ENCODE measurements around the gene TUBGCP2.
"Not testable (repeated sequence)": the region's sequence is repeated elsewhere in the genome, so short reads cannot be mapped to it uniquely, and the experiment has no call there.

TUBGCP2 gene

GRCh38 chr10:133322064-133322709 lies 13.5 kb upstream of the TUBGCP2 start:
- not testable (repeated sequence) for H3K79me1 ChIP-seq (replicated peaks; ENCODE audit: low read length, poor library complexity, severe bottlenecking); H3K23ac ChIP-seq (ENCODE audit: low read length in 2 of 2); H3K4ac ChIP-seq (ENCODE audit: low read depth in 1 of 2, low read length in 2 of 2); H2AFZ ChIP-seq (ENCODE audit: low read depth, low read length); H2BK5ac ChIP-seq (ENCODE audit: low read depth, low read length, poor library complexity, severe bottlenecking); H3K4me3 ChIP-seq (ENCODE audit: insufficient read depth in 1 of 2, low read depth in 1 of 2, low read length in 2 of 2); H4K8ac ChIP-seq (ENCODE audit: low read length); H2BK120ac ChIP-seq (ENCODE audit: low read depth, low read length); H2BK12ac ChIP-seq (ENCODE audit: low read length in 2 of 2); H3K9ac ChIP-seq (ENCODE audit: low read length); H3K36me3 ChIP-seq (ENCODE audit: control insufficient read depth in 1 of 2, insufficient read depth in 2 of 2, low read depth in 1 of 2, low read length in 2 of 2); H3K4me2 ChIP-seq (ENCODE audit: low read length, poor library complexity, severe bottlenecking); H3K18ac ChIP-seq (ENCODE audit: low read depth in 1 of 2, low read length in 2 of 2); H3K27ac ChIP-seq (ENCODE audit: low read length, poor library complexity, severe bottlenecking); H2AK5ac ChIP-seq (ENCODE audit: low read length, severe bottlenecking); H4K91ac ChIP-seq (ENCODE audit: low read length); H3K9me3 ChIP-seq (ENCODE audit: control insufficient read depth, low read length); H3K14ac ChIP-seq (ENCODE audit: low read length in 2 of 2); H2BK15ac ChIP-seq (ENCODE audit: low read depth, poor library complexity, severe bottlenecking); DNase-seq
- H3K4me1 ChIP-seq (ENCODE audit: control insufficient read depth, insufficient read depth, low read depth, low read length) = peaks cover 31% of the 10 kb centered on the region
- H3K27me3 ChIP-seq (ENCODE audit: control insufficient read depth in 1 of 2, insufficient read depth in 1 of 2, low read length in 2 of 2) = peaks cover 0 to 50% of the 10 kb centered on the region in 2 experiments
- 89% methylated on average over 8 of the region's 14 CpGs for WGBS

- H3K9ac ChIP-seq (ENCODE audit: low read length); H2BK15ac ChIP-seq (ENCODE audit: low read depth, poor library complexity, severe bottlenecking); H2AFZ ChIP-seq (ENCODE audit: low read depth, low read length); H3K36me3 ChIP-seq (ENCODE audit: control insufficient read depth in 1 of 2, insufficient read depth in 2 of 2, low read depth in 1 of 2, low read length in 2 of 2); H3K27ac ChIP-seq (ENCODE audit: low read length, poor library complexity, severe bottlenecking); H2AK5ac ChIP-seq (ENCODE audit: low read length, severe bottlenecking); H3K14ac ChIP-seq (ENCODE audit: low read length in 2 of 2); DNase-seq; H3K4me3 ChIP-seq (ENCODE audit: insufficient read depth in 1 of 2, low read depth in 1 of 2, low read length in 2 of 2); H4K91ac ChIP-seq (ENCODE audit: low read length); H3K4me2 ChIP-seq (ENCODE audit: low read length, poor library complexity, severe bottlenecking); H3K23ac ChIP-seq (ENCODE audit: low read length in 2 of 2); H2BK120ac ChIP-seq (ENCODE audit: low read depth, low read length); H3K9me3 ChIP-seq (ENCODE audit: control insufficient read depth, low read length); H3K4ac ChIP-seq (ENCODE audit: low read depth in 1 of 2, low read length in 2 of 2); H3K79me1 ChIP-seq (replicated peaks; ENCODE audit: low read length, poor library complexity, severe bottlenecking); H2BK12ac ChIP-seq (ENCODE audit: low read length in 2 of 2); H4K8ac ChIP-seq (ENCODE audit: low read length); H3K18ac ChIP-seq (ENCODE audit: low read depth in 1 of 2, low read length in 2 of 2); H2BK5ac ChIP-seq (ENCODE audit: low read depth, low read length, poor library complexity, severe bottlenecking): not testable (repeated sequence)
- Histone ChIP-seq H3K4me1 (ENCODE audit: control insufficient read depth, insufficient read depth, low read depth, low read length) (peaks cover 21% of the 10 kb centered on the region), H3K27me3 (ENCODE audit: control insufficient read depth in 1 of 2, insufficient read depth in 1 of 2, low read length in 2 of 2) (peaks cover 0 to 38% of the 10 kb centered on the region in 2 experiments)
- 93% methylated on average over 6 of the region's 6 CpGs for WGBS
Observed at GRCh38 chr10:133320852-133321422, 12.3 kb upstream of the TUBGCP2 start.

GRCh38 chr10:133318494-133319127 lies 9.9 kb upstream of the TUBGCP2 start:
- Histone ChIP-seq H3K9me3 (ENCODE audit: control insufficient read depth, low read length) (no peaks in the 10 kb centered on the region), H3K14ac (ENCODE audit: low read length in 2 of 2) (peak overlapping the region in 1 of 2 experiments; percentile 31), H3K4me3 (ENCODE audit: insufficient read depth in 1 of 2, low read depth in 1 of 2, low read length in 2 of 2) (peak overlapping the region; percentile 50 to 74), H3K23ac (ENCODE audit: low read length in 2 of 2) (peak overlapping the region in 1 of 2 experiments; percentile 70), H4K91ac (ENCODE audit: low read length) (peak overlapping the region; percentile 61), H2BK15ac (ENCODE audit: low read depth, poor library complexity, severe bottlenecking) (no peak overlapping the region), H3K9ac (ENCODE audit: low read length) (peak overlapping the region; percentile 38), H2BK12ac (ENCODE audit: low read length in 2 of 2) (peak overlapping the region in 1 of 2 experiments; percentile 60), H3K18ac (ENCODE audit: low read depth in 1 of 2, low read length in 2 of 2) (peak overlapping the region; percentile 47 to 84), H3K4ac (ENCODE audit: low read depth in 1 of 2, low read length in 2 of 2) (peak overlapping the region in 1 of 2 experiments; percentile 66), H2BK120ac (ENCODE audit: low read depth, low read length) (no peak overlapping the region), H3K36me3 (ENCODE audit: control insufficient read depth in 1 of 2, insufficient read depth in 2 of 2, low read depth in 1 of 2, low read length in 2 of 2) (peaks cover 0 to 4% of the 10 kb centered on the region in 2 experiments), H2AK5ac (ENCODE audit: low read length, severe bottlenecking) (no peak overlapping the region), H2BK5ac (ENCODE audit: low read depth, low read length, poor library complexity, severe bottlenecking) (no peak overlapping the region), H3K27ac (ENCODE audit: low read length, poor library complexity, severe bottlenecking) (no peak overlapping the region), H2AFZ (ENCODE audit: low read depth, low read length) (peak overlapping the region; percentile 83), H3K4me1 (ENCODE audit: control insufficient read depth, insufficient read depth, low read depth, low read length) (peaks cover 11% of the 10 kb centered on the region), H3K27me3 (ENCODE audit: control insufficient read depth in 1 of 2, insufficient read depth in 1 of 2, low read length in 2 of 2) (peaks cover 0 to 25% of the 10 kb centered on the region in 2 experiments), H4K8ac (ENCODE audit: low read length) (peak overlapping the region; percentile 97), H3K4me2 (ENCODE audit: low read length, poor library complexity, severe bottlenecking) (peak overlapping the region; percentile 88), H3K79me1 (replicated peaks; ENCODE audit: low read length, poor library complexity, severe bottlenecking) (no peaks in the 10 kb centered on the region)
- WGBS = 10% methylated on average over 47 of the region's 51 CpGs
- DNase-seq = peak; percentile 70

GRCh38 chr10:133316732-133317131 lies 8.1 kb upstream of the TUBGCP2 start:
- Histone ChIP-seq H3K14ac (ENCODE audit: low read length in 2 of 2) (no peak overlapping the region), H3K4me3 (ENCODE audit: insufficient read depth in 1 of 2, low read depth in 1 of 2, low read length in 2 of 2) (no peak overlapping the region), H2BK5ac (ENCODE audit: low read depth, low read length, poor library complexity, severe bottlenecking) (no peak overlapping the region), H3K9ac (ENCODE audit: low read length) (no peak overlapping the region), H3K9me3 (ENCODE audit: control insufficient read depth, low read length) (no peaks in the 10 kb centered on the region), H2AFZ (ENCODE audit: low read depth, low read length) (no peak overlapping the region), H3K4ac (ENCODE audit: low read depth in 1 of 2, low read length in 2 of 2) (no peak overlapping the region), H3K4me1 (ENCODE audit: control insufficient read depth, insufficient read depth, low read depth, low read length) (peaks cover 11% of the 10 kb centered on the region), H3K27me3 (ENCODE audit: control insufficient read depth in 1 of 2, insufficient read depth in 1 of 2, low read length in 2 of 2) (peaks cover 0 to 20% of the 10 kb centered on the region in 2 experiments), H3K18ac (ENCODE audit: low read depth in 1 of 2, low read length in 2 of 2) (no peak overlapping the region), H3K27ac (ENCODE audit: low read length, poor library complexity, severe bottlenecking) (no peak overlapping the region), H3K79me1 (replicated peaks; ENCODE audit: low read length, poor library complexity, severe bottlenecking) (peaks cover 5% of the 10 kb centered on the region), H2AK5ac (ENCODE audit: low read length, severe bottlenecking) (no peak overlapping the region), H2BK120ac (ENCODE audit: low read depth, low read length) (no peak overlapping the region), H3K4me2 (ENCODE audit: low read length, poor library complexity, severe bottlenecking) (no peak overlapping the region), H2BK15ac (ENCODE audit: low read depth, poor library complexity, severe bottlenecking) (no peak overlapping the region), H2BK12ac (ENCODE audit: low read length in 2 of 2) (no peak overlapping the region), H3K23ac (ENCODE audit: low read length in 2 of 2) (no peak overlapping the region), H4K8ac (ENCODE audit: low read length) (no peak overlapping the region), H3K36me3 (ENCODE audit: control insufficient read depth in 1 of 2, insufficient read depth in 2 of 2, low read depth in 1 of 2, low read length in 2 of 2) (peaks cover 14 to 20% of the 10 kb centered on the region in 2 experiments), H4K91ac (ENCODE audit: low read length) (no peak overlapping the region)
- no peak for DNase-seq
- WGBS = 100% methylated on average over 1 of the region's 7 CpGs

Data from mesenchymal stem cell (in vitro differentiated cells and primary cell).